Panc1 (cell line): Measurements from ENCODE around the gene PLCL1. TPM values are rescaled to one million over a fixed set of nuclear protein-coding genes. Genes with fewer than 3 reads are reported as not detected.

Experiments
- ATAC-seq: fragments of 200-7000 bp; cut with Tn5 transposase; 2 replicates; pipeline ENCODE4 v1.9.1; 2020; ENCODE audit warnings: mild to moderate bottlenecking, moderate library complexity
- BruUV-seq: library from RNA; stranded (reverse); fragments of 400-500 nt; replicated peaks from 2 replicates; lab custom pipeline; 2021; lab: Mats Ljungman, UMichigan
- CTCF ChIA-PET: fragments of 300-600 bp; sonication (Branson Sonifier 250); formaldehyde crosslinking; loops from one replicate; lab custom pipeline; 2022; ENCODE audit warnings: antibody characterized with exemption; lab: Charles Lee
- POLR2A ChIA-PET: fragments of 300-600 bp; sonication (Branson Sonifier 250); formaldehyde crosslinking; loops from one replicate; lab custom pipeline; 2022; ENCODE audit warnings: antibody characterized with exemption; lab: Charles Lee
- DNase-seq: peaks from one replicate; pipeline ENCODE4 v3.0.0-alpha.2; 2010; ENCODE audit warnings: low read depth, low spot score
- H3K27ac ChIP-seq: 2 replicates; pipeline ENCODE4 v1.5.1; 2011; ENCODE audit warnings: mild to moderate bottlenecking, low read length, inconsistent platforms
- H3K27me3 ChIP-seq: fragments of 200-500 bp; sonication (Bioruptor generic); 2 replicates; pipeline ENCODE4 v1.6.0; 2014; ENCODE audit warnings: low read length, inconsistent platforms; ENCODE audit not compliant: control insufficient read depth, insufficient read depth
- H3K36me3 ChIP-seq: fragments of 200-500 bp; sonication (Bioruptor generic); 2 replicates; pipeline ENCODE4 v1.5.1; 2014; ENCODE audit warnings: inconsistent platforms, mild to moderate bottlenecking, low read length, moderate library complexity; ENCODE audit not compliant: control insufficient read depth, insufficient read depth
- H3K4me1 ChIP-seq: 2 replicates; pipeline ENCODE4 v1.5.1; 2011; ENCODE audit warnings: inconsistent platforms, mild to moderate bottlenecking, low read length, moderate library complexity; ENCODE audit not compliant: control insufficient read depth, insufficient read depth
- H3K4me3 ChIP-seq, 2 experiments: 2 replicates each; pipeline ENCODE4 v1.5.1; 2011 to 2012; ENCODE audit warnings: low read depth in 2 of 2, low read length in 2 of 2, mild to moderate bottlenecking in 2 of 2, inconsistent platforms in 1 of 2, moderate library complexity in 1 of 2
- H3K9me3 ChIP-seq: fragments of 200-500 bp; sonication (Bioruptor generic); 2 replicates; pipeline ENCODE4 v1.5.1; 2014; ENCODE audit warnings: low read depth, mild to moderate bottlenecking, inconsistent platforms, low read length, moderate library complexity; ENCODE audit not compliant: control insufficient read depth, insufficient read depth
- POLR2AphosphoS5 ChIP-seq: IDR thresholded peaks from 2 replicates; pipeline ENCODE4 v1.6.1; 2012; ENCODE audit warnings: mild to moderate bottlenecking, low read depth, low read length, moderate library complexity
- REST ChIP-seq, 2 experiments: IDR thresholded peaks; 2 replicates each; pipeline ENCODE4 v1.6.1; 2011 to 2012; ENCODE audit warnings: low read depth in 2 of 2, control low read depth in 1 of 2, low read length in 1 of 2, mild to moderate bottlenecking in 1 of 2, moderate library complexity in 1 of 2; ENCODE audit not compliant: insufficient read depth in 1 of 2
- SIN3A ChIP-seq: IDR thresholded peaks from 2 replicates; pipeline ENCODE4 v1.6.1; 2012; ENCODE audit warnings: low read depth, mild to moderate bottlenecking, low read length, moderate library complexity, borderline replicate concordance; ENCODE audit not compliant: insufficient read depth
- TCF7L2 ChIP-seq: IDR thresholded peaks from 2 replicates; pipeline ENCODE4 v1.6.1; 2011; ENCODE audit warnings: mild to moderate bottlenecking, low read depth, low read length, inconsistent platforms
- in situ Hi-C: cut with HindIII; loops from 2 replicates; pipeline ENCODE4 v1.10.0; 2016; ENCODE audit warnings: low sequenced_read_pairs, low pct_unique_long_range_greater_than_20kb
- intact Hi-C: fragments of 100-400 bp; cut with micrococcal nuclease; formaldehyde crosslinking; loops from one replicate; pipeline ENCODE4 v1.10.0; 2022; ENCODE audit not compliant: unreplicated experiment
- total RNA-seq: library from RNA; stranded (reverse); gene quantifications from one replicate; pipeline ENCODE4 v1.2.1, GENCODE V29; 2021; ENCODE audit not compliant: unreplicated experiment
- TF ChIP-seq, protein P1 (sequence below): fragments of 450-650 bp; IDR thresholded peaks from 2 replicates; pipeline ENCODE4 v1.5.1; 2017; ENCODE audit warnings: mild to moderate bottlenecking

Gene PLCL1
- total RNA-seq, 1 experiment from 2014 or later, result not detected

DNA sequence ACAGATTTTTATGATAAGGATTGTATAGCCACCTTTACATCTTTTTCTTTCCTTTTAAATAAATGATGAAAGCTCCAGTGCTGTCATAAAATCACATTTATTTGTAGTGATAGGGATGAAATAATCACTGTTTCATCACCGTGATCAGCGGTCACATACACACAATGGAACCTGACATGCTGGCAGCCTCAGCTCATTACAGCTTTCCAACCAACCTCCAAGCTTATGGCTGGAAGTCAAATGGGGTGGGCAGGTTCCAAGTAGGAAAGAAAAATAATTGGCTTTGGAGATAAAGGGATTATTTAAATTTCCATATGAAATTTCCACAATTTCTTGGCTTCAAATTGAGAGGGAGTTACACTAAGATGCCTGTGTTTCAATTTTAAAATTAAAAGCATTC, 251.3 kb downstream of the PLCL1 start:
- no peaks in the 10 kb centered on the region for H3K9me3 ChIP-seq
- DNase-seq (no peak), ATAC-seq (no peak)
- H3K4me3 ChIP-seq, result no peak overlapping the region
- H3K4me1 ChIP-seq, result no peaks in the 10 kb centered on the region
- TF ChIP-seq SIN3A (no peak), POLR2AphosphoS5 (no peak)
- TF ChIP-seq, protein P1, sequence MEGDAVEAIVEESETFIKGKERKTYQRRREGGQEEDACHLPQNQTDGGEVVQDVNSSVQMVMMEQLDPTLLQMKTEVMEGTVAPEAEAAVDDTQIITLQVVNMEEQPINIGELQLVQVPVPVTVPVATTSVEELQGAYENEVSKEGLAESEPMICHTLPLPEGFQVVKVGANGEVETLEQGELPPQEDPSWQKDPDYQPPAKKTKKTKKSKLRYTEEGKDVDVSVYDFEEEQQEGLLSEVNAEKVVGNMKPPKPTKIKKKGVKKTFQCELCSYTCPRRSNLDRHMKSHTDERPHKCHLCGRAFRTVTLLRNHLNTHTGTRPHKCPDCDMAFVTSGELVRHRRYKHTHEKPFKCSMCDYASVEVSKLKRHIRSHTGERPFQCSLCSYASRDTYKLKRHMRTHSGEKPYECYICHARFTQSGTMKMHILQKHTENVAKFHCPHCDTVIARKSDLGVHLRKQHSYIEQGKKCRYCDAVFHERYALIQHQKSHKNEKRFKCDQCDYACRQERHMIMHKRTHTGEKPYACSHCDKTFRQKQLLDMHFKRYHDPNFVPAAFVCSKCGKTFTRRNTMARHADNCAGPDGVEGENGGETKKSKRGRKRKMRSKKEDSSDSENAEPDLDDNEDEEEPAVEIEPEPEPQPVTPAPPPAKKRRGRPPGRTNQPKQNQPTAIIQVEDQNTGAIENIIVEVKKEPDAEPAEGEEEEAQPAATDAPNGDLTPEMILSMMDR, result no peak
- no peak overlapping the region for H3K27ac ChIP-seq
- intact Hi-C loops (no loop called here), in situ Hi-C loops (no loop called here)
- ChIA-PET CTCF (no interaction called here), POLR2A (no interaction called here)
- H3K27me3 ChIP-seq, result no peaks in the 10 kb centered on the region; the same call in none of the 2 replicates
- H3K36me3 ChIP-seq, result no peaks in the 10 kb centered on the region
- BruUV-seq, result no TSS peak

GRCh38 chr2:198056836-198057235, 252.4 kb downstream of the PLCL1 start:
- Histone ChIP-seq H3K27ac (no peak overlapping the region), H3K27me3 (no peaks in the 10 kb centered on the region; the same call in none of the 2 replicates), H3K4me1 (no peaks in the 10 kb centered on the region), H3K36me3 (no peaks in the 10 kb centered on the region), H3K4me3 (no peak overlapping the region), H3K9me3 (no peaks in the 10 kb centered on the region)
- ChIA-PET CTCF (no interaction called here), POLR2A (no interaction called here)
- in situ Hi-C loops, result no loop called here
- ATAC-seq, result no peak
- no TSS peak for BruUV-seq
- TF ChIP-seq SIN3A, result no peak
- TF ChIP-seq, protein P1, result no peak
- no peak for TF ChIP-seq REST (IDR thresholded peaks at IDR 0.05; ENCODE audit: insufficient read depth in 1 of 2, low read depth in 2 of 2, low read length in 1 of 2)
- TF ChIP-seq POLR2AphosphoS5, result no peak
- TF ChIP-seq TCF7L2, result no peak
- intact Hi-C loops, result no loop called here
- DNase-seq, result no peak

GRCh38 chr2:198059800-198060199, 255.4 kb downstream of the PLCL1 start:
- no peak overlapping the region for H3K27ac ChIP-seq
- DNase-seq (no peak), ATAC-seq (no peak)
- intact Hi-C loops, result no loop called here
- ChIA-PET POLR2A (no interaction called here), CTCF (no interaction called here)
- TF ChIP-seq POLR2AphosphoS5, result no peak
- no peak for TF ChIP-seq REST (IDR thresholded peaks at IDR 0.05; ENCODE audit: insufficient read depth in 1 of 2, low read depth in 2 of 2, low read length in 1 of 2)
- TF ChIP-seq, protein P1, result no peak
- TF ChIP-seq SIN3A, result no peak
- TF ChIP-seq TCF7L2, result no peak
- H3K36me3 ChIP-seq, result no peaks in the 10 kb centered on the region
- no peaks in the 10 kb centered on the region; the same call in none of the 2 replicates for H3K27me3 ChIP-seq
- H3K9me3 ChIP-seq, result no peaks in the 10 kb centered on the region
- in situ Hi-C loops, result no loop called here
- H3K4me3 ChIP-seq, result no peak overlapping the region
- no TSS peak for BruUV-seq
- no peaks in the 10 kb centered on the region for H3K4me1 ChIP-seq
